Esophagus squamous epithelium (tissue), 4 donors: ENCODE measurements around the gene WWTR1.

ENCODE experiments used
- CTCF ChIP-seq, 6 experiments: fragments of 450-650 bp in 4 of 6; fragments of 200-600 bp in 2 of 6; sonication (generic) in 2 of 6; IDR thresholded peaks; one replicate each; pipeline ENCODE4 v1.5.1; 2016 to 2019; ENCODE audit warnings: antibody characterized with exemption in 6 of 6, mild to moderate bottlenecking in 4 of 6, moderate library complexity in 4 of 6
- POLR2A ChIP-seq, 4 donors: fragments of 450-650 bp; IDR thresholded peaks; one replicate each; pipeline ENCODE4 v1.6.1; 2017; ENCODE audit warnings: antibody characterized with exemption in 4 of 4, mild to moderate bottlenecking in 4 of 4, moderate library complexity in 3 of 4

GRCh38 chr3:149501524-149501923 is 156.3 kb downstream of the WWTR1 start:
- TF ChIP-seq CTCF (IDR thresholded peaks at IDR 0.05) = no peak
- TF ChIP-seq POLR2A (IDR thresholded peaks at IDR 0.05) = no peak
